K562 (cell line): ENCODE results near the gene TFCP2.

ENCODE experiments used
- BCL6 ChIP-seq: fragments of 250-450 bp; sonication (Bioruptor Pico); IDR thresholded peaks from 2 replicates; pipeline ENCODE4 v1.4.0; 2020
- CREB1 ChIP-seq, 2 experiments: sonication (generic) in 1 of 2; formaldehyde crosslinking in 1 of 2; IDR thresholded peaks; 2 replicates each; pipeline versions ENCODE4 v1.6.1 to v1.8.0; 2012 to 2022; ENCODE audit warnings: inconsistent platforms in 1 of 2, mild to moderate bottlenecking in 1 of 2, missing genetic modification reagents in 1 of 2, moderate library complexity in 1 of 2
- CTBP1 ChIP-seq: fragments of 450-650 bp; IDR thresholded peaks from 2 replicates; pipeline ENCODE4 v1.6.1; 2016; ENCODE audit warnings: borderline replicate concordance
- EZH2 ChIP-seq: IDR thresholded peaks from 2 replicates; pipeline ENCODE4 v1.6.1; 2012; ENCODE audit warnings: low read depth, mild to moderate bottlenecking, inconsistent platforms, low read length, borderline replicate concordance
- HCFC1 ChIP-seq: IDR thresholded peaks from 2 replicates; pipeline ENCODE4 v1.6.1; 2012; ENCODE audit warnings: low read depth, low read length, improper control_type of control experiment
- ILK ChIP-seq: fragments of 450-650 bp; IDR thresholded peaks from 2 replicates; pipeline ENCODE4 v1.6.1; 2016; ENCODE audit warnings: missing genetic modification characterization, low read depth, mild to moderate bottlenecking, missing compliant biosample characterization, moderate library complexity, borderline replicate concordance
- LEF1 ChIP-seq: fragments of 450-650 bp; IDR thresholded peaks from 2 replicates; pipeline ENCODE4 v1.6.1; 2016; ENCODE audit warnings: mild to moderate bottlenecking
- SMARCB1 ChIP-seq: IDR thresholded peaks from 2 replicates; pipeline ENCODE4 v1.6.1; 2011; ENCODE audit warnings: improper control_type of control experiment, low read depth; ENCODE audit not compliant: insufficient read length
- SMC3 ChIP-seq: conservative IDR thresholded peaks from 2 replicates; pipeline ENCODE4 v1.6.1; 2011; ENCODE audit warnings: low read depth, low read length, improper control_type of control experiment; ENCODE audit not compliant: insufficient read depth
- TAF1 ChIP-seq: IDR thresholded peaks from 2 replicates; pipeline ENCODE4 v1.6.1; 2011; ENCODE audit warnings: mild to moderate bottlenecking, low read length, moderate library complexity; ENCODE audit not compliant: insufficient read depth, control insufficient read depth, severe bottlenecking; ENCODE audit errors: extremely low read depth
- ZNF354B ChIP-seq: fragments of 250-450 bp; sonication (Bioruptor Pico); IDR thresholded peaks from 2 replicates; pipeline ENCODE4 v1.4.0; 2020
- TF ChIP-seq, protein P1 (sequence below): fragments of 150-350 bp; IDR thresholded peaks from 2 replicates; pipeline ENCODE4 v1.6.1; 2014; ENCODE audit warnings: low read depth, mild to moderate bottlenecking, low read length, borderline replicate concordance
- TF ChIP-seq, protein P2 (sequence below): fragments of 450-650 bp; formaldehyde crosslinking; IDR thresholded peaks from 2 replicates; pipeline ENCODE4 v1.4.0; 2022; ENCODE audit warnings: missing genetic modification characterization

GRCh38 chr12:51098611-51099010 is 74.3 kb downstream of the TFCP2 start:
- no peak for TF ChIP-seq CREB1 (IDR thresholded peaks at IDR 0.05)
- no peak for TF ChIP-seq CREB1 (CRISPR knock-in tag; IDR thresholded peaks at IDR 0.05)
- TF ChIP-seq TAF1 = no peak
- TF ChIP-seq LEF1 = no peak
- TF ChIP-seq, protein P1, sequence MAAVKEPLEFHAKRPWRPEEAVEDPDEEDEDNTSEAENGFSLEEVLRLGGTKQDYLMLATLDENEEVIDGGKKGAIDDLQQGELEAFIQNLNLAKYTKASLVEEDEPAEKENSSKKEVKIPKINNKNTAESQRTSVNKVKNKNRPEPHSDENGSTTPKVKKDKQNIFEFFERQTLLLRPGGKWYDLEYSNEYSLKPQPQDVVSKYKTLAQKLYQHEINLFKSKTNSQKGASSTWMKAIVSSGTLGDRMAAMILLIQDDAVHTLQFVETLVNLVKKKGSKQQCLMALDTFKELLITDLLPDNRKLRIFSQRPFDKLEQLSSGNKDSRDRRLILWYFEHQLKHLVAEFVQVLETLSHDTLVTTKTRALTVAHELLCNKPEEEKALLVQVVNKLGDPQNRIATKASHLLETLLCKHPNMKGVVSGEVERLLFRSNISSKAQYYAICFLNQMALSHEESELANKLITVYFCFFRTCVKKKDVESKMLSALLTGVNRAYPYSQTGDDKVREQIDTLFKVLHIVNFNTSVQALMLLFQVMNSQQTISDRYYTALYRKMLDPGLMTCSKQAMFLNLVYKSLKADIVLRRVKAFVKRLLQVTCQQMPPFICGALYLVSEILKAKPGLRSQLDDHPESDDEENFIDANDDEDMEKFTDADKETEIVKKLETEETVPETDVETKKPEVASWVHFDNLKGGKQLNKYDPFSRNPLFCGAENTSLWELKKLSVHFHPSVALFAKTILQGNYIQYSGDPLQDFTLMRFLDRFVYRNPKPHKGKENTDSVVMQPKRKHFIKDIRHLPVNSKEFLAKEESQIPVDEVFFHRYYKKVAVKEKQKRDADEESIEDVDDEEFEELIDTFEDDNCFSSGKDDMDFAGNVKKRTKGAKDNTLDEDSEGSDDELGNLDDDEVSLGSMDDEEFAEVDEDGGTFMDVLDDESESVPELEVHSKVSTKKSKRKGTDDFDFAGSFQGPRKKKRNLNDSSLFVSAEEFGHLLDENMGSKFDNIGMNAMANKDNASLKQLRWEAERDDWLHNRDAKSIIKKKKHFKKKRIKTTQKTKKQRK = no peak
- no peak for TF ChIP-seq EZH2
- TF ChIP-seq ILK (tag) = no peak
- no peak for TF ChIP-seq SMARCB1
- TF ChIP-seq, protein P2, sequence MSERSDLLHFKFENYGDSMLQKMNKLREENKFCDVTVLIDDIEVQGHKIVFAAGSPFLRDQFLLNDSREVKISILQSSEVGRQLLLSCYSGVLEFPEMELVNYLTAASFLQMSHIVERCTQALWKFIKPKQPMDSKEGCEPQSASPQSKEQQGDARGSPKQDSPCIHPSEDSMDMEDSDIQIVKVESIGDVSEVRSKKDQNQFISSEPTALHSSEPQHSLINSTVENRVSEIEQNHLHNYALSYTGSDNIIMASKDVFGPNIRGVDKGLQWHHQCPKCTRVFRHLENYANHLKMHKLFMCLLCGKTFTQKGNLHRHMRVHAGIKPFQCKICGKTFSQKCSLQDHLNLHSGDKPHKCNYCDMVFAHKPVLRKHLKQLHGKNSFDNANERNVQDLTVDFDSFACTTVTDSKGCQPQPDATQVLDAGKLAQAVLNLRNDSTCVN (CRISPR knock-in tag) = no peak
- no peak for TF ChIP-seq SMC3
- no peak for TF ChIP-seq HCFC1
- TF ChIP-seq ZNF354B (CRISPR knock-in tag) = no peak
- TF ChIP-seq CTBP1 = no peak
- TF ChIP-seq BCL6 (CRISPR knock-in tag) = no peak
